ENCODE data around the gene DIP2C.

DNA sequence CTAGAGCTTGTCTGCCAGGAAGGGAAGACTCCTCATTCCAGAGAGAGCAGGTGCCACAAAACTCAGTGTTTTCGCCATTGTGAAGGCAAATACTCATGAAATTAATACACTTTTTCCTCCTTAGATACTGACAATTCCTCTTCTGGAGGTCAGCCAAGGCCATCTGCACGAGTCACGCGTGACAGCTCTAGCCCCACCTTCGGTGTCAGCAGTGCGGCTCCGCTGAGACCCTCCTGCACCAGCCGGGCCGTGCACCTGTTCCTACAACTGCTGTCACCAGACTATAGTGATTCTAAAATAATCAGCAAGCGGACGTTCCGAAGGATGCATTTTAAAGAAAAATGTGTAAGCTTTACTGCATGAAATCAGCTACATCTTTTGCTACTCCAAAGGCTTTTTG, 127.7 kb downstream of the DIP2C start:
- no peak for TF ChIP-seq EZH2phosphoT487 (IDR thresholded peaks at IDR 0.05; ENCODE audit: borderline replicate concordance)
- no peak for TF ChIP-seq CTCF (conservative IDR thresholded peaks at IDR 0.05; ENCODE audit: low read length)

Data from Loucy (cell line).